Panc1 (cell line): ENCODE measurements around the gene AGTPBP1. TPM values are rescaled to one million over a fixed set of nuclear protein-coding genes. Genes with fewer than 3 reads are reported as not detected.

ENCODE experiments used
- ATAC-seq: fragments of 200-7000 bp; cut with Tn5 transposase; 2 replicates; pipeline ENCODE4 v1.9.1; 2020; ENCODE audit warnings: mild to moderate bottlenecking, moderate library complexity
- BruUV-seq: library from RNA; stranded (reverse); fragments of 400-500 nt; replicated peaks from 2 replicates; lab custom pipeline; 2021; lab: Mats Ljungman, UMichigan
- CTCF ChIA-PET: fragments of 300-600 bp; sonication (Branson Sonifier 250); formaldehyde crosslinking; loops from one replicate; lab custom pipeline; 2022; ENCODE audit warnings: antibody characterized with exemption; lab: Charles Lee
- POLR2A ChIA-PET: fragments of 300-600 bp; sonication (Branson Sonifier 250); formaldehyde crosslinking; loops from one replicate; lab custom pipeline; 2022; ENCODE audit warnings: antibody characterized with exemption; lab: Charles Lee
- DNase-seq: peaks from one replicate; pipeline ENCODE4 v3.0.0-alpha.2; 2010; ENCODE audit warnings: low read depth, low spot score
- H3K27ac ChIP-seq: 2 replicates; pipeline ENCODE4 v1.5.1; 2011; ENCODE audit warnings: mild to moderate bottlenecking, low read length, inconsistent platforms
- H3K27me3 ChIP-seq: fragments of 200-500 bp; sonication (Bioruptor generic); 2 replicates; pipeline ENCODE4 v1.6.0; 2014; ENCODE audit warnings: low read length, inconsistent platforms; ENCODE audit not compliant: control insufficient read depth, insufficient read depth
- H3K36me3 ChIP-seq: fragments of 200-500 bp; sonication (Bioruptor generic); 2 replicates; pipeline ENCODE4 v1.5.1; 2014; ENCODE audit warnings: inconsistent platforms, mild to moderate bottlenecking, low read length, moderate library complexity; ENCODE audit not compliant: control insufficient read depth, insufficient read depth
- H3K4me1 ChIP-seq: 2 replicates; pipeline ENCODE4 v1.5.1; 2011; ENCODE audit warnings: inconsistent platforms, mild to moderate bottlenecking, low read length, moderate library complexity; ENCODE audit not compliant: control insufficient read depth, insufficient read depth
- H3K4me3 ChIP-seq, 2 experiments: 2 replicates each; pipeline ENCODE4 v1.5.1; 2011 to 2012; ENCODE audit warnings: low read depth in 2 of 2, low read length in 2 of 2, mild to moderate bottlenecking in 2 of 2, inconsistent platforms in 1 of 2, moderate library complexity in 1 of 2
- H3K9me3 ChIP-seq: fragments of 200-500 bp; sonication (Bioruptor generic); 2 replicates; pipeline ENCODE4 v1.5.1; 2014; ENCODE audit warnings: low read depth, mild to moderate bottlenecking, inconsistent platforms, low read length, moderate library complexity; ENCODE audit not compliant: control insufficient read depth, insufficient read depth
- CTCF ChIP-seq: fragments of 450-650 bp; IDR thresholded peaks from 2 replicates; pipeline ENCODE4 v1.5.1; 2017; ENCODE audit warnings: mild to moderate bottlenecking
- POLR2AphosphoS5 ChIP-seq: IDR thresholded peaks from 2 replicates; pipeline ENCODE4 v1.6.1; 2012; ENCODE audit warnings: mild to moderate bottlenecking, low read depth, low read length, moderate library complexity
- REST ChIP-seq, 2 experiments: IDR thresholded peaks; 2 replicates each; pipeline ENCODE4 v1.6.1; 2011 to 2012; ENCODE audit warnings: low read depth in 2 of 2, control low read depth in 1 of 2, low read length in 1 of 2, mild to moderate bottlenecking in 1 of 2, moderate library complexity in 1 of 2; ENCODE audit not compliant: insufficient read depth in 1 of 2
- SIN3A ChIP-seq: IDR thresholded peaks from 2 replicates; pipeline ENCODE4 v1.6.1; 2012; ENCODE audit warnings: low read depth, mild to moderate bottlenecking, low read length, moderate library complexity, borderline replicate concordance; ENCODE audit not compliant: insufficient read depth
- TCF7L2 ChIP-seq: IDR thresholded peaks from 2 replicates; pipeline ENCODE4 v1.6.1; 2011; ENCODE audit warnings: mild to moderate bottlenecking, low read depth, low read length, inconsistent platforms
- in situ Hi-C: cut with HindIII; loops from 2 replicates; pipeline ENCODE4 v1.10.0; 2016; ENCODE audit warnings: low sequenced_read_pairs, low pct_unique_long_range_greater_than_20kb
- intact Hi-C: fragments of 100-400 bp; cut with micrococcal nuclease; formaldehyde crosslinking; loops from one replicate; pipeline ENCODE4 v1.10.0; 2022; ENCODE audit not compliant: unreplicated experiment
- total RNA-seq: library from RNA; stranded (reverse); gene quantifications from one replicate; pipeline ENCODE4 v1.2.1, GENCODE V29; 2021; ENCODE audit not compliant: unreplicated experiment

AGTPBP1 gene
- total RNA-seq, 1 experiment from 2014 or later: 11.6 TPM

- no peak for TF ChIP-seq REST (IDR thresholded peaks at IDR 0.05; ENCODE audit: insufficient read depth in 1 of 2, low read depth in 2 of 2, low read length in 1 of 2)
- Histone ChIP-seq H3K9me3 (no peaks in the 10 kb centered on the region), H3K27me3 (no peaks in the 10 kb centered on the region), H3K4me3 (peak overlapping the region; percentile 80 to 88), H3K27ac (peak overlapping the region; percentile 58), H3K4me1 (peaks cover 12% of the 10 kb centered on the region), H3K36me3 (no peaks in the 10 kb centered on the region)
- in situ Hi-C loops (no loop called here), intact Hi-C loops (no loop called here)
- ChIA-PET POLR2A (no interaction called here), CTCF (no interaction called here)
- ATAC-seq (no peak), DNase-seq (no peak)
- no TSS peak for BruUV-seq
Measured at GRCh38 chr9:85740787-85741094, 1.0 kb downstream of the AGTPBP1 start.

- intact Hi-C loops: no loop called here
Measured at GRCh38 chr9:85738509-85738908, 3.2 kb downstream of the AGTPBP1 start.

More at GRCh38 chr9:85738509-85738908, 3.2 kb downstream of the AGTPBP1 start:
- ChIA-PET POLR2A (interaction anchor here (0.6 kb wide), 1 partner anchor 402 kb away, joined by 4 read pairs; no protein-coding TSS in a partner anchor), CTCF (no interaction called here)
- Histone ChIP-seq H3K9me3 (no peaks in the 10 kb centered on the region), H3K27ac (no peak overlapping the region), H3K36me3 (no peaks in the 10 kb centered on the region), H3K4me1 (peaks cover 12% of the 10 kb centered on the region), H3K4me3 (no peak overlapping the region), H3K27me3 (no peaks in the 10 kb centered on the region)
- ATAC-seq (no peak), DNase-seq (no peak)
- TF ChIP-seq SIN3A (no peak), POLR2AphosphoS5 (no peak), CTCF (no peak), TCF7L2 (no peak), REST (IDR thresholded peaks at IDR 0.05; ENCODE audit: insufficient read depth in 1 of 2, low read depth in 2 of 2, low read length in 1 of 2) (no peak)
- no TSS peak for BruUV-seq
- in situ Hi-C loops: no loop called here
